Activated naive CD8-positive, alpha-beta T cell (primary cell): ENCODE data around the gene RNU5B-1.

ENCODE experiments used
- H3K27ac Mint-ChIP-seq: one replicate; pipeline ENCODE4 v1.8.0; 2021; ENCODE audit warnings: mixed read lengths
- H3K27me3 Mint-ChIP-seq: one replicate; pipeline ENCODE4 v1.8.0; 2021; ENCODE audit warnings: mixed read lengths
- H3K36me3 Mint-ChIP-seq: one replicate; pipeline ENCODE4 v1.8.0; 2021; ENCODE audit warnings: mixed read lengths
- H3K4me1 Mint-ChIP-seq: one replicate; pipeline ENCODE4 v1.8.0; 2021; ENCODE audit warnings: low read depth, mixed read lengths
- H3K4me3 Mint-ChIP-seq: one replicate; pipeline ENCODE4 v1.8.0; 2021; ENCODE audit warnings: mild to moderate bottlenecking, mixed read lengths
- H3K9me3 Mint-ChIP-seq: one replicate; pipeline ENCODE4 v1.8.0; 2021; ENCODE audit warnings: low read depth, mixed read lengths

RNU5B-1 gene

GRCh38 chr15:65305776-65306175, 1.3 kb downstream of the RNU5B-1 start:
- Mint-ChIP-seq H3K4me1 (peaks cover 19% of the 10 kb centered on the region), H3K27me3 (no peaks in the 10 kb centered on the region), H3K36me3 (no peaks in the 10 kb centered on the region), H3K27ac (peak overlapping the region; percentile 99), H3K9me3 (no peaks in the 10 kb centered on the region), H3K4me3 (no peak overlapping the region)

DNA sequence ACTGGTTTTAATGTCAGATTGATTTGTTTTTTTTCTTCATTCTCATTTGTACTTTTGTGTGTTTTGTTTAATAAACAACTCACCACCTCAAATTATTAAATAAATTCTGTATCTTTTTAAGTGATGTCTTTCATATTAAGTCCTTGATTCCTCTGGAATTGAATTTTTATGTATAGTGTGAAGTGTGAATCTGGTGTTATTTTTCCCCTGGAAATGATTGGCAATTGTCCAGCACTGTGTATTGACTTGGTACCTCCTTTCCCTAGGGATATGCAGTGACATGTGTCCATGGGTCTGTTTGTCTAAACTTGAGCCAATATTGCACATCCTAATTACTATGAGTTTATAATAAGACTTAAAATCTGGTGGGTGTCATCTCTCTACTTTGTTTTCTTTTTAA, 2.1 kb downstream of the RNU5B-1 start:
- H3K4me3 Mint-ChIP-seq: no peak overlapping the region

GRCh38 chr15:65307978-65308377, 3.5 kb downstream of the RNU5B-1 start:
- H3K27ac Mint-ChIP-seq: no peak overlapping the region
- H3K4me3 Mint-ChIP-seq: no peak overlapping the region
- H3K36me3 Mint-ChIP-seq: no peaks in the 10 kb centered on the region

More for the DNA sequence above, 2.1 kb downstream of the RNU5B-1 start:
- Mint-ChIP-seq H3K4me1 (peaks cover 19% of the 10 kb centered on the region), H3K27ac (no peak overlapping the region), H3K27me3 (no peaks in the 10 kb centered on the region), H3K9me3 (no peaks in the 10 kb centered on the region), H3K36me3 (no peaks in the 10 kb centered on the region)

DNA sequence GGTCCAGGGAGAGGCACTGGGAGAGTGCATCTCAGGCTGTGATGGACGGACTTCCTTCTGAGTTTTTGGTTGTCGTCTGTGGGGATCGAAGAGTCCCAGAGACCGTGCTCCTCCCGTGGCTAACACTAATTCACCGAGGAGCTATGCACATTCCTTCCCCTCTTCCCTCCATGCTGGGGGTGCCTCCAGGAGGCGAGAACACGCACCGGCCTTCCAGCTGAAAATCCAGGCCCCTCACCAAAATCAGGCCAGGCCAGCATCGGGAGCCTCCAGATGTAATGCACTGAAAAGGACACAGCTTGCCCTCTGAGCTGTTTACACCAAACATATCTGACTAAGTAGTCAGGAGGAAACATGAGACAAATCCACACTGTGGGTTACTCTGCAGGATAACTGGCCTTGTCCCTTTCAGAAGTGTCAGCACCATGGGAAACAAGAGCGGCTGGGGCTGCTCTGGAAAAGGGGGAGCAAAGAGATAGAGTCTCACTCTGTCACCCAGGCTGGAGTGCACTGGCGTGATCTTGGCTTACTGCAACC, 5.5 kb downstream of the RNU5B-1 start:
- Mint-ChIP-seq H3K36me3 (no peaks in the 10 kb centered on the region), H3K27me3 (no peaks in the 10 kb centered on the region), H3K27ac (no peak overlapping the region), H3K9me3 (no peaks in the 10 kb centered on the region), H3K4me1 (peaks cover 10% of the 10 kb centered on the region), H3K4me3 (no peak overlapping the region)

More at GRCh38 chr15:65307978-65308377, 3.5 kb downstream of the RNU5B-1 start:
- peaks cover 19% of the 10 kb centered on the region for H3K4me1 Mint-ChIP-seq
- H3K9me3 Mint-ChIP-seq: no peaks in the 10 kb centered on the region
- H3K27me3 Mint-ChIP-seq: no peaks in the 10 kb centered on the region

GRCh38 chr15:65310431-65311137, 6.1 kb downstream of the RNU5B-1 start:
- no peak overlapping the region for H3K4me3 Mint-ChIP-seq
- H3K27ac Mint-ChIP-seq: no peak overlapping the region
- H3K9me3 Mint-ChIP-seq: no peaks in the 10 kb centered on the region
- no peaks in the 10 kb centered on the region for H3K27me3 Mint-ChIP-seq
- H3K36me3 Mint-ChIP-seq: no peaks in the 10 kb centered on the region
- peaks cover 6% of the 10 kb centered on the region for H3K4me1 Mint-ChIP-seq

GRCh38 chr15:65311760-65312159, 7.3 kb downstream of the RNU5B-1 start:
- no peak overlapping the region for H3K4me3 Mint-ChIP-seq
- no peaks in the 10 kb centered on the region for H3K36me3 Mint-ChIP-seq
- no peaks in the 10 kb centered on the region for H3K27me3 Mint-ChIP-seq
- no peaks in the 10 kb centered on the region for H3K9me3 Mint-ChIP-seq
- no peak overlapping the region for H3K27ac Mint-ChIP-seq
- no peaks in the 10 kb centered on the region for H3K4me1 Mint-ChIP-seq

DNA sequence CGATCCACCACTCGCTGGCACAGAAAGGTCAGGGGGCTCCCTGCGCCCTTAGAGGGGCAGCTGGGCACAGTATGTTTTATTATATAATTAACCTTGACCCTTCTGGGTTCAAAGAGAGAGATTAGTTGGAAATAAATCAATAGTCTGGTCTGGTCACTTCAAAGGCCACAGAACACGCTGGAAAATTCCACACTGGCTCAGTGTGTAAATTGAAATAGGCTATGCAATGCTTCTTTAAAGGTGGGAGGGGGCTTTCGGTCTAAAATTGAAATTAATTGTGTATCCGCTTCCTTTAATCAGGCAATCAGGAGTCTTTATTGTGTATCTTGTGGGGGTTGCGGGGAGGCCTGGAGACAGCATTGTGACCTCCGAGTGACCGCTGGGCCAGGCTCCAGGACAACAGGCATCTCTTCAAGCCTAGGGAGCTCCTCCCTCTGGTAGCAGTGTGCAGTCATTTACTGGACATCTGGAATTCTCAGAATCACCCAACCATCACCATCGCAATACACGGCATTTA, 8.0 kb downstream of the RNU5B-1 start:
- no peak overlapping the region for H3K4me3 Mint-ChIP-seq
- H3K27ac Mint-ChIP-seq: no peak overlapping the region
- H3K36me3 Mint-ChIP-seq: no peaks in the 10 kb centered on the region
- H3K27me3 Mint-ChIP-seq: no peaks in the 10 kb centered on the region
- no peaks in the 10 kb centered on the region for H3K4me1 Mint-ChIP-seq
- H3K9me3 Mint-ChIP-seq: no peaks in the 10 kb centered on the region

DNA sequence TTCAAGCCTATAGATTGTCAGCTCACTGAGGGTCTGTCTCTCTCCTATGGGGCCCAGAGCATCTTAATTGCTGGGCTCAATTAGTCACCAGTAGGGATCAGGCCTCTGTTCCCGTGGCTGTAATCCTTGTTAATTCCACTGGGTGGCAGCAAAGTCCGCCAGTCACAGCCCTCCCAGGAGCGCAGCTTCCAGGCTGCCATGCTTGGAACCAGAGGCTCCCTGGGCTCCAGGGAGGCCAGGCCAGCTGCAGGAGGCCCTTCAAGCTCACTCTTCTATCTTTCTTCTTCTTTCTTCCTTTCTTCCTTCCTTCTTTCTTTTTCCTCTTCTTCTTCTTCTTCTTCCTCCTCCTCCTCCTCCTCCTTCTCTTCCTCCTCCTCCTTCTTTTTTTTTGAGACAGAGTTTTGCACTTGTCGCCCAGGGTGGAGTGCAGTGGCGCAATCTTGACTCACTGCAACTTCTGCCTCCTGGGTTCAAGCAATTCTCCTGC, 14.4 kb downstream of the RNU5B-1 start:
- Mint-ChIP-seq H3K27ac (no peak overlapping the region), H3K4me3 (no peak overlapping the region), H3K4me1 (no peaks in the 10 kb centered on the region), H3K27me3 (peaks cover 3% of the 10 kb centered on the region), H3K9me3 (no peaks in the 10 kb centered on the region), H3K36me3 (no peaks in the 10 kb centered on the region)

DNA sequence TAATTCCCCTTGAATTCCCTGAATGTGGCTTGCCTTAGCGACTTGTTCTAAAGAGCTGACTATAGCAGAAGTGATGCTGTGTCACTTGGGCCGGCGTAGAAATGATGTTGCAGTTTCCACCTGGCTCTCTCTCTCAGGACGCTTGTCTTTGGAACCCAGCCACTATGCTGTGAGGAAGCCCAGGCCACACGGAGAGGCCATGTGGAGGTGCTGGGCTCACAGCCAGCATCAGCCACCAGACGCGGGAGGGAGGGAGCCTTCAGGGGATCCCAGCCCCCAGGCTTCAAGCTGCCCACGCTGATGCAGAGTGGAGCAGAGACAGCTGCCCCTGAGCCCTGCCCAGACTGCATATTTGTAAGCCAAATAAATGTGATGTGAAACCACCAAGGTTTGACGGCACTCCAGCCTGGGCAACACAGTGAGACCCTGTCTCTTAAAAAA, 18.6 kb downstream of the RNU5B-1 start:
- Mint-ChIP-seq H3K27me3 (peaks cover 5% of the 10 kb centered on the region), H3K4me1 (no peaks in the 10 kb centered on the region), H3K27ac (no peak overlapping the region), H3K9me3 (no peaks in the 10 kb centered on the region), H3K36me3 (no peaks in the 10 kb centered on the region), H3K4me3 (no peak overlapping the region)

DNA sequence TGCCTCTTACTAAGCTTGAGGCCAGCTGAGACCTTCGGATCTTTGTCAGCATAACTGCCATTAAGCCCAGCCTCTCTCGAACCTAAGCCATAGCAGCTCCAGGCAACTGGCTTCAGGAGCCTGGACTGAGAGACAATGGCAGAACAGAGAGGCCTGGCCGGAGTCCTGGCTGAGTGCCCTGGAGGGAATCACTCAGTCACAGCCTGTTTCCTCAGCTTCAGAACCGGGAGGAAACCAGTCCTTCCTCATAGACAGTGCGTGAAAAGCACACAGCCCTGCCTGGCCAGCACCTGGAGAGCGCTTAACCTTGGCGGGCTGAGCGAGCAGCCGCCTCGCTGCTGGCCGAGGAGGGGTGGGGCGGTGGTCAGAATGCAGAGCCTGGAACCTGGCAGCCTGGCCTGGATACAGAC, 21.6 kb downstream of the RNU5B-1 start:
- no peak overlapping the region for H3K27ac Mint-ChIP-seq
- no peaks in the 10 kb centered on the region for H3K36me3 Mint-ChIP-seq
- no peaks in the 10 kb centered on the region for H3K9me3 Mint-ChIP-seq
- H3K4me1 Mint-ChIP-seq: no peaks in the 10 kb centered on the region
- peaks cover 2% of the 10 kb centered on the region for H3K27me3 Mint-ChIP-seq
- H3K4me3 Mint-ChIP-seq: no peak overlapping the region

GRCh38 chr15:65326818-65327217, 22.3 kb downstream of the RNU5B-1 start:
- Mint-ChIP-seq H3K9me3 (no peaks in the 10 kb centered on the region), H3K36me3 (no peaks in the 10 kb centered on the region), H3K27me3 (peaks cover 2% of the 10 kb centered on the region), H3K27ac (no peak overlapping the region), H3K4me1 (no peaks in the 10 kb centered on the region), H3K4me3 (no peak overlapping the region)

GRCh38 chr15:65327651-65328393, 23.3 kb downstream of the RNU5B-1 start:
- H3K9me3 Mint-ChIP-seq: no peaks in the 10 kb centered on the region
- no peaks in the 10 kb centered on the region for H3K36me3 Mint-ChIP-seq
- H3K4me3 Mint-ChIP-seq: no peak overlapping the region
- H3K4me1 Mint-ChIP-seq: no peaks in the 10 kb centered on the region
- peaks cover 2% of the 10 kb centered on the region for H3K27me3 Mint-ChIP-seq
- H3K27ac Mint-ChIP-seq: no peak overlapping the region

DNA sequence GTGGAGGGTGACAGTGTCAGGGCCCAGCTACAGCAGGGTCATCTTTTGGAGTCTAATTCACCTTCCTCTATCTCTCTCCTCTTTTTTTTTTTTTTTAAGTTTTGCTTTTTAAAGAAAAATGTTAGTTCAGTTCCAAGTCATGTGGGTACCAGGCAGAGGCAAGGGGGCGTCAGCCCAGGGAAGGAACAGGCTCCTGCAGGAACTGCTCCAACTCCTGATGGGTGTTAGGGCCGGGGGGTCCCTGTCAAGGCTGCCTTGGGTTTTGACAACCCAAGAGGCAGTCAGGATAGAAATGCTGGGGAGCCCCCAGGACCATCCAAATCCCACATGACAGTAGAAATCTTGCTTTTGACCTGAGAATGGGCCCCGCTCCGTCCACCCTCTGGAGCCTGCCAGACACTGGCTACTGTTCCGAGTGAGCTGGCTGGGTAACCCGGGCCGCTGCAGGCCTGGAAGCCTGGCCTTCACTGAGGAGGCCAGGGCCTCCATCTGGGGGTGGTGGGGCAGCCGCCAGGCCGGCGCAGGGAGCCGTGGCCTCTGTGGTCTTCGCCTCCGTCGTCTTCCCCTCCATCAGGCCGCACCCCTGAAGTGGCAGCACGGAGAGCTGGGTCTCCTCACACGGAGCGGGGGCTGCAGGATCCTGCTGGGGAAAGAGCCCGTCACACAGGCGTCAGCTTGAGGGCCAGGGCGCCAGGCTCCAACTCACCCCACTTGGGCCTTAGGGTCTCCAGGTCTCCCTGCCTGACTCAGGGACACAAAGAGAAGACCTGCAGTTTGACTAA, 24.2 kb downstream of the RNU5B-1 start:
- Mint-ChIP-seq H3K27ac (no peak overlapping the region), H3K9me3 (no peaks in the 10 kb centered on the region), H3K4me1 (no peaks in the 10 kb centered on the region), H3K36me3 (no peaks in the 10 kb centered on the region), H3K4me3 (no peak overlapping the region), H3K27me3 (peaks cover 2% of the 10 kb centered on the region)

DNA sequence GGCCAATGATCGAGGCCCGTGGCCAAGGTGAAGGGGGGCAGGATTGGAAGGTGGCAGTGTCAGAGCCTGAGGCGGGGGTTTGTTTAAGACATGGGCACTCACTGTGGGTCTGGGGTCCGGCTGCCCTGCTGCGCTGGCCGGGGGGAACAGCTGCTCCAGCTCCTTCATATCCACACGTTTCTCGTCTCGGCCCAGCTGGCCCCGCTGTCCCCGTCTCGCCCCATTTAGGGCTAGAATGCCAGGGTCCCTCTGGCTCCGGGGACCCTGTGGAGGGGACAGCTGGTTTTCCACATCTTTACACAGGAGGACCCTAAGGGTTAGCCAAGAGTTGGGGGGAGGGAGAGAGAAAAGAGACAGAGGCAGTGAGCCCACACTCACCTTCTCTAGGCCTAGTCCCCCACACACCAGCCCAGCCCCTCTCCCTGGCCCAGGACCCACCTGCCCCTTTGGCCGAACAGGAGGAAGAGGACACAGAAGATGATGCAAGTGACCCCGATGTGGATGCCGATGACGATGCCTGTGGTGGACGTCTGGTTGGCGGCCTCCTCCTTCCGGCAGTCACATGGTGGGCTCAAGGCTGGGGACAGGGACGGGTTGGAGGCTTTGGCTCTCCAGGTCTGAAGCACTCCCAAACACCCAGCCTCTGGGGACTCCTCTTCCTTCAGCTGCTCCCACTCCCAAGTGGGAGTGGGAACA, 25.0 kb downstream of the RNU5B-1 start:
- no peak overlapping the region for H3K4me3 Mint-ChIP-seq
- H3K4me1 Mint-ChIP-seq: no peaks in the 10 kb centered on the region
- H3K27ac Mint-ChIP-seq: no peak overlapping the region
- H3K9me3 Mint-ChIP-seq: no peaks in the 10 kb centered on the region
- H3K36me3 Mint-ChIP-seq: no peaks in the 10 kb centered on the region
- peaks cover 2% of the 10 kb centered on the region for H3K27me3 Mint-ChIP-seq
